Thyroid gland (tissue), 4 donors: ENCODE results near the gene GABRR1.

Experiments
- CTCF ChIP-seq, 6 experiments: fragments of 200-600 bp in 3 of 6; fragments of 450-650 bp in 3 of 6; sonication (generic) in 3 of 6; IDR thresholded peaks; one replicate each; pipeline ENCODE4 v1.5.1; 2016 to 2019; ENCODE audit warnings: antibody characterized with exemption in 6 of 6, mild to moderate bottlenecking in 2 of 6, inconsistent platforms in 1 of 6, moderate library complexity in 1 of 6
- POLR2A ChIP-seq, 2 donors: fragments of 450-650 bp; IDR thresholded peaks; one replicate each; pipeline ENCODE4 v1.6.1; 2017; ENCODE audit warnings: antibody characterized with exemption in 2 of 2, mild to moderate bottlenecking in 2 of 2, moderate library complexity in 1 of 2

GRCh38 chr6:89221129-89221528, 4.0 kb upstream of the GABRR1 start:
- no peak for TF ChIP-seq CTCF (IDR thresholded peaks at IDR 0.05)
- no peak for TF ChIP-seq POLR2A (IDR thresholded peaks at IDR 0.05)
